ENCODE results near the gene STEAP2.

- TF ChIP-seq EP300 (IDR thresholded peaks at IDR 0.05) (no peak), CTCF (IDR thresholded peaks at IDR 0.05) (no peak)
Measured at GRCh38 chr7:90180649-90181048, 30.9 kb upstream of the STEAP2 start.

Data from suprapubic skin (tissue), 3 donors.